Epithelial cell of esophagus (primary cell): ENCODE results near the gene SPHK1.

ENCODE experiments used
- DNase-seq: peaks from one replicate; pipeline ENCODE4 v3.0.0; 2010; ENCODE audit warnings: low read depth
- H3K4me3 ChIP-seq: 2 replicates; pipeline ENCODE4 v1.5.1; 2011; ENCODE audit warnings: mild to moderate bottlenecking, low read length, control low read depth
- TF ChIP-seq, protein P1 (sequence below): IDR thresholded peaks from 2 replicates; pipeline ENCODE4 v1.5.1; 2011; ENCODE audit warnings: low read depth, mild to moderate bottlenecking, low read length, control low read depth, inconsistent platforms; ENCODE audit not compliant: insufficient read depth; ENCODE audit errors: missing control alignments

Gene SPHK1

DNA sequence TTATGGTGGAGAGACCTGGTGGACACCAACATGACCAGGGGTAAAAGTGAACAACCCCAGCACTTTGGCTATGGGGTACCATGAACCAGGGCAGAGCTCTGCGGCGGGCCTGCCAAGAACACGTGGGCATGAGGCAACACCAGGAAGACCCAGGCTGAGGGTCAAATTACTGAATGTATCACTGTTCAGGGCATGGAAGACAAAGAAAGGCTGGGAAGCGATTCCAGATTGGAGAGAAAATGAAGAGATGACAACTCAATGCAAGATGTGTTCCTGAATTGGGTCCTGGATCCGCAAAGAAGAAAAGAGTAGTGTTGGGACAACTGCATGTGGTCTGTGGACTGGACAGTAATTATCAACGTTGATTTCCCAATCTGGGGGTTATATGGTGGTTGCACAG is 19.8 kb downstream of the SPHK1 start:
- no peak overlapping the region for H3K4me3 ChIP-seq
- no peak for DNase-seq
- TF ChIP-seq, protein P1, sequence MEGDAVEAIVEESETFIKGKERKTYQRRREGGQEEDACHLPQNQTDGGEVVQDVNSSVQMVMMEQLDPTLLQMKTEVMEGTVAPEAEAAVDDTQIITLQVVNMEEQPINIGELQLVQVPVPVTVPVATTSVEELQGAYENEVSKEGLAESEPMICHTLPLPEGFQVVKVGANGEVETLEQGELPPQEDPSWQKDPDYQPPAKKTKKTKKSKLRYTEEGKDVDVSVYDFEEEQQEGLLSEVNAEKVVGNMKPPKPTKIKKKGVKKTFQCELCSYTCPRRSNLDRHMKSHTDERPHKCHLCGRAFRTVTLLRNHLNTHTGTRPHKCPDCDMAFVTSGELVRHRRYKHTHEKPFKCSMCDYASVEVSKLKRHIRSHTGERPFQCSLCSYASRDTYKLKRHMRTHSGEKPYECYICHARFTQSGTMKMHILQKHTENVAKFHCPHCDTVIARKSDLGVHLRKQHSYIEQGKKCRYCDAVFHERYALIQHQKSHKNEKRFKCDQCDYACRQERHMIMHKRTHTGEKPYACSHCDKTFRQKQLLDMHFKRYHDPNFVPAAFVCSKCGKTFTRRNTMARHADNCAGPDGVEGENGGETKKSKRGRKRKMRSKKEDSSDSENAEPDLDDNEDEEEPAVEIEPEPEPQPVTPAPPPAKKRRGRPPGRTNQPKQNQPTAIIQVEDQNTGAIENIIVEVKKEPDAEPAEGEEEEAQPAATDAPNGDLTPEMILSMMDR, result no peak

DNA sequence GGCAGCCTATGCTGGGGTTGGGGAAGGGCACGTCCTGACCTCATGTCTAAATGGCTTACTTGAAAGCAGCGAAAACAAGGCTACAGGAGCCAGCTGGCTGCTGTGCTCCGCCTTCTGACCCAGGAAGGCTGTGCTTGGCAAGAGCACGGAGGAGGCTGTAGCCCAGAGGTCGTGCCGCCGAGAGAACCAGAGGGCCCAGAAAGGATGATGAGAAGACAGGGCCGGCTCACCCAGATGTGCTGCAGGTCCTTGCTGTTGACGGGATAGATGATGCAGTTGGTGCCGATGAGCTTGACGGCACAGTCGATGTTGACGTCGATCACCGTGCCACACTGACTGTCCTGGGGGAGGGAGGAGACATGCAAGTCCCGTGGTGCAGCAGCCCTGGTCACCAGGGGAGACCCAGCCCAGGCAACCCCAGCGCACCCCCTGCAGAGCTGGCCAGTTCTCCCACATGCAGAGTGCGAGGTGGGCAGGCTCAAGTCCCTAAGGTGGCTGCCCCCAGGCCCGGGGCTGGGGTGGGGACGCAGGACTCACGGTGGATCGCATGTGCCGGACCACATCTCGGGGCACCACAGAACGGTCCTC is 20.7 kb downstream of the SPHK1 start:
- no peak for DNase-seq

DNA sequence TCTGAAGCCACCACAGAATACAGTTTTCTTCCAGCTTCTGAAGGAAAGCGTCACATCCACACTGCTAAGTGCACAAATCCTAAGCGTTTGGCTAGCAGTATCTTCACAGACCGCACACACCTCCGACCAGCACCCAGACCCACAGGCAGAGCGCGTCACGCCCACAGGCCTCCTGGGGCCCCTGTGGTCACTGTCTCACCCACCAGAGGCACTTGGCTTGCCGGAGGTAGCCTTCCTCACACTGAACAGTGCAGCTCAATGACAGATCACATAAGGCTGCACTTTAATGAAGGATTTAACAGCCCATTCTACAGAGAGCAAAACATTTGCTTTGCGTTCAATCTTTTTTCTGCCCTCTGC is 21.2 kb downstream of the SPHK1 start:
- H3K4me3 ChIP-seq, result no peak overlapping the region
- DNase-seq, result no peak
- TF ChIP-seq, protein P1, result no peak

More for the DNA sequence above, 20.7 kb downstream of the SPHK1 start:
- TF ChIP-seq, protein P1, result no peak
- H3K4me3 ChIP-seq, result no peak overlapping the region

DNA sequence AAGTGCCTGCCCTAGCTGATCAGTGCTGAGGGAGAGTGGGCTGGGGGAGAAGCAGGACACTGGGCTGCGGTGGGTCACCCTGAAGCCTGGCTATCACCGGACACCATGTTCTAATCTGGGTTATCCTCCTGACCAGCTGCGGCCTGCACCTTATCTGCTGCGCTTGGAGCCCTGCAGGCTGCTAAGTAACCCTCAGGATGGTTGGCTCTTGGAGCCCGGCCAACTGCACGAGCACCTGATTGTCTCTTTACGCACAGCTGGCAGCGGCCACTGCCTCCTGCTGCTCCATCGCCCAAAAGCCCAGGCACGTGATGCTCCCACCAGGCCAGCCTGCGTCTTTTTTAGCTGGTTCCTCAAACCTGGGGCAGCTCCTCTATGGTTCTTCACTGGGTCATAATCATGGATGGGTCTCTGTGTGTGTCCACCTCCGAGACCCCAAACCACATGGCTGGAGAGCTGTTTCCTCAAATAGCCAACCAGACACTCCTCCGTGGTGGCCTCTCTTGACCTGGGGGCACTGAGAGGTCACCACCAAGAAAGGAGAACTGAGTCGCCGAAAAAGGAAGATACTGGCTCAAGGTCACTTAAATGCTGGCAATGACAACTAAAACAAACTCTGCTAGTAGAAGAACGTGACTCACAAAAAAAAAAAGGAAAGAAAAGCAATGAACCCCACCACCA is 21.7 kb downstream of the SPHK1 start:
- DNase-seq, result no peak
- TF ChIP-seq, protein P1, result no peak
- no peak overlapping the region for H3K4me3 ChIP-seq

DNA sequence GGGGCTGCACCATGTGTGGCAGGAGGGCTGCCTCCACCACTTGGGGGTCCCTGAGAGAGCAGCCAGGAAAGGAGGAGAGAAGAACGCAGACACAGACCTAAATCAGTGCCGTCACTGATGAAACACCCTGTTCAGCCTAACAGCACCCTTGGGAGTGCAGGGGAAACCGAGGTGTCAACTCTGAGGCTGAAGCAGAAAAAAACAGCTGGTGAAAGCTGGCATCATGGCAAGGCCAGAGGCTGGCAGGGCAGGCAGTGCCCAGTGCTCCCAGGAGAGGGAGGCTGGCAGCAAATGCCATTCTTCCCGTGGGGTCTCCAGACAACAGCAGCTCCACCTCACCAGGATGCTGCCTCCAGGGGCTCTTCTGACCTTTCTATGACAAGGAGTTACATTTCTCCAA is 23.1 kb downstream of the SPHK1 start:
- no peak for DNase-seq
- TF ChIP-seq, protein P1, result no peak
- H3K4me3 ChIP-seq, result no peak overlapping the region

DNA sequence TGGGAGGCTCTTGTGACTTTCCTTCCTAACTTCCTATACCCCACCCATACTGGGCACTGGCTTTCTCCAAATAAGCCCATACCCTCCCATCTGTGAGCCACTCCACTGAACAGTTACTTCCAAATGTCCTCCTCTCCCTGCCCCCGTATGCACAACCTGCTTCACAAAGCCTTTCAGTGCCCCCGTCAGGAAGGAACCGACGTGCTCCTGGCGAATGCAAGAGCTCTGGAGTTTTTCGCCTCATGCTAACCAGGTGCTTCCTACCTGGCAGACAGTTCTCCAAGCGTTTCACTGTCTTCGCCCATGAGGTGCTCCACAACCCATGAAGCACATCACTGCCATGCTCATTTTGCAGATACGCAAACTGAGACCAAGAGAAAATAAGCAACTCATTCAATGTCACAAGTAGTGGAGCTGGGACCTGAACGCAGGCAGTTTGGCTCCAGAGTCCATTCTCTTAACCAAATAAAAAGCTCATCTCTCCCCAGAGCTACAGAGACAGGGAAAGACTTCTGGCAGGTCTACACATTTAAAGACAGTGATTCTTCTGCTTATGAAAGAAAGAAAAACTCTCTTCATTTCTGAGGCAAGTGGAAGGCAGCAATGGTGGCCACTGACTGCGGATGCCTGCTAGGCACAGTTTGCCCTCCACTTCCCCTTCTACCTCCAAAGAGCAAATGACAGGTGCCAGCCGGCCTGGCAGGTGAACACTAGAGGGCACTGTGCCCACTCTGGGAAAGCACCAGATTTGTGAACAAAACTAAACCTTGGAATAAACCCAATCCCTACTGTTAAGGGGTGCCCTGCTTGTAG is 23.8 kb downstream of the SPHK1 start:
- no peak overlapping the region for H3K4me3 ChIP-seq
- peak; percentile 71 for DNase-seq
- TF ChIP-seq, protein P1, result peak; percentile 97
